ENCODE results near the gene SGPL1. TPM values are rescaled to one million over a fixed set of nuclear protein-coding genes. Genes with fewer than 3 reads are reported as not detected.

SGPL1 gene
- total RNA-seq, 3 donors from 2014 or later: 50.5 to 67.2 (median 55.5) TPM

GRCh38 chr10:70772627-70773026 is 43.1 kb upstream of the SGPL1 start:
- intact Hi-C loops (cut with DNase I, micrococcal nuclease): no loop called here
- Histone ChIP-seq H3K4me3 (no peak overlapping the region), H3K36me3 (ENCODE audit: low read depth) (no peaks in the 10 kb centered on the region), H3K4me1 (ENCODE audit: low read depth) (no peaks in the 10 kb centered on the region), H3K9me3 (no peaks in the 10 kb centered on the region)
- no peak for TF ChIP-seq CTCF (IDR thresholded peaks at IDR 0.05)
- ATAC-seq: no peak
- DNase-seq: no peak

GRCh38 chr10:70773461-70773860 is 42.3 kb upstream of the SGPL1 start:
- TF ChIP-seq CTCF (IDR thresholded peaks at IDR 0.05): no peak
- no peaks in the 10 kb centered on the region for H3K36me3 ChIP-seq (ENCODE audit: low read depth)
- ATAC-seq (no peak), DNase-seq (peak in 1 of 3 donors; percentile 4)
- H3K9me3 ChIP-seq: no peaks in the 10 kb centered on the region
- intact Hi-C loops (cut with DNase I, micrococcal nuclease): no loop called here
- no peak overlapping the region for H3K4me3 ChIP-seq
- H3K4me1 ChIP-seq (ENCODE audit: low read depth): no peaks in the 10 kb centered on the region

- Histone ChIP-seq H3K4me1 (ENCODE audit: low read depth) (no peaks in the 10 kb centered on the region), H3K36me3 (ENCODE audit: low read depth) (no peaks in the 10 kb centered on the region), H3K9me3 (no peaks in the 10 kb centered on the region), H3K4me3 (no peak overlapping the region)
- intact Hi-C loops (cut with DNase I, micrococcal nuclease): no loop called here
- DNase-seq (peak in 1 of 3 donors; percentile 12), ATAC-seq (no peak)
- TF ChIP-seq CTCF (IDR thresholded peaks at IDR 0.05): no peak
Observed at GRCh38 chr10:70773965-70774809, 41.6 kb upstream of the SGPL1 start.

GRCh38 chr10:70774810-70775678 is 40.7 kb upstream of the SGPL1 start:
- intact Hi-C loops (cut with DNase I, micrococcal nuclease): no loop called here
- TF ChIP-seq CTCF (IDR thresholded peaks at IDR 0.05): no peak
- Histone ChIP-seq H3K4me3 (no peak overlapping the region), H3K36me3 (ENCODE audit: low read depth) (no peaks in the 10 kb centered on the region), H3K4me1 (ENCODE audit: low read depth) (no peaks in the 10 kb centered on the region), H3K9me3 (no peaks in the 10 kb centered on the region)
- peak; percentile 35 for ATAC-seq
- DNase-seq: peak in 2 of 3 donors; percentile 16 to 42

- intact Hi-C loops (cut with DNase I, micrococcal nuclease): no loop called here
- no peak for ATAC-seq
Observed at GRCh38 chr10:70775679-70776454, 39.9 kb upstream of the SGPL1 start.

More at GRCh38 chr10:70775679-70776454, 39.9 kb upstream of the SGPL1 start:
- Histone ChIP-seq H3K36me3 (ENCODE audit: low read depth) (no peaks in the 10 kb centered on the region), H3K4me3 (no peak overlapping the region), H3K9me3 (no peaks in the 10 kb centered on the region), H3K4me1 (ENCODE audit: low read depth) (no peaks in the 10 kb centered on the region)
- DNase-seq: peak in 1 of 3 donors; percentile 4
- no peak for TF ChIP-seq CTCF (IDR thresholded peaks at IDR 0.05)

Measured in mucosa of descending colon (tissue), 3 donors.